GM23338 (cell line): ENCODE data around the gene SPOCK2. TPM values are rescaled to one million over a fixed set of nuclear protein-coding genes. Genes with fewer than 3 reads are reported as not detected.

Experiments used
- ATAC-seq: fragments of 200-7000 bp; cut with Tn5 transposase; 3 replicates; pipeline ENCODE4 v1.9.1; 2020
- DNase-seq: peaks from one replicate; pipeline ENCODE4 v3.0.0-alpha.2; 2015; ENCODE audit warnings: low spot score
- H2AFZ ChIP-seq: fragments of 200-600 bp; sonication (generic); 2 replicates; pipeline ENCODE4 v1.8.0; 2016; ENCODE audit warnings: antibody characterized with exemption, mild to moderate bottlenecking, moderate library complexity
- H3F3A ChIP-seq: fragments of 200-600 bp; sonication (generic); replicated peaks from 2 replicates; pipeline ENCODE4 v1.8.0; 2017; ENCODE audit warnings: antibody characterized with exemption, mixed run types, low read depth
- H3K27ac ChIP-seq: fragments of 200-600 bp; sonication (generic); 2 replicates; pipeline ENCODE4 v1.6.1; 2016; ENCODE audit warnings: low read depth
- H3K27me3 ChIP-seq: fragments of 200-600 bp; sonication (generic); 2 replicates; pipeline ENCODE4 v1.8.0; 2016; ENCODE audit warnings: mild to moderate bottlenecking, mixed run types, moderate library complexity; ENCODE audit not compliant: insufficient read depth
- H3K36me3 ChIP-seq: fragments of 200-600 bp; sonication (generic); 2 replicates; pipeline ENCODE4 v1.8.0; 2016; ENCODE audit warnings: mild to moderate bottlenecking; ENCODE audit not compliant: insufficient read depth
- H3K4me1 ChIP-seq: fragments of 200-600 bp; sonication (generic); 2 replicates; pipeline ENCODE4 v1.8.0; 2016; ENCODE audit warnings: mild to moderate bottlenecking, moderate library complexity; ENCODE audit not compliant: insufficient read depth
- H3K4me2 ChIP-seq: fragments of 200-600 bp; sonication (generic); 2 replicates; pipeline ENCODE4 v1.7.1; 2017; ENCODE audit warnings: mixed run types
- H3K4me3 ChIP-seq: fragments of 200-600 bp; sonication (generic); 2 replicates; pipeline ENCODE4 v1.6.1; 2016; ENCODE audit warnings: mixed run types
- H3K79me2 ChIP-seq: fragments of 200-600 bp; sonication (generic); replicated peaks from 2 replicates; pipeline ENCODE4 v1.8.0; 2017; ENCODE audit warnings: mild to moderate bottlenecking; ENCODE audit not compliant: insufficient read depth
- H3K9me2 ChIP-seq: fragments of 200-600 bp; sonication (generic); 2 replicates; pipeline ENCODE4 v1.8.0; 2017; ENCODE audit not compliant: insufficient read depth
- H4K20me1 ChIP-seq: fragments of 200-600 bp; sonication (generic); replicated peaks from 2 replicates; pipeline ENCODE4 v1.8.0; 2017; ENCODE audit warnings: mild to moderate bottlenecking; ENCODE audit not compliant: insufficient read depth
- H3K27ac Mint-ChIP-seq: 2 replicates; pipeline ENCODE4 v1.8.0; 2020; ENCODE audit warnings: inconsistent platforms, mild to moderate bottlenecking, moderate library complexity, mixed read lengths
- H3K27me3 Mint-ChIP-seq: 3 replicates; pipeline ENCODE4 v1.8.0; 2022; ENCODE audit warnings: low read depth, mild to moderate bottlenecking, moderate library complexity, mixed read lengths, inconsistent platforms; ENCODE audit not compliant: insufficient read depth, poor library complexity
- H3K36me3 Mint-ChIP-seq: 3 replicates; pipeline ENCODE4 v1.8.0; 2021; ENCODE audit warnings: low read depth, mild to moderate bottlenecking, inconsistent platforms, moderate library complexity, mixed read lengths
- H3K4me1 Mint-ChIP-seq: 3 replicates; pipeline ENCODE4 v1.8.0; 2020; ENCODE audit warnings: mild to moderate bottlenecking, inconsistent platforms, mixed read lengths
- H3K4me3 Mint-ChIP-seq: 3 replicates; pipeline ENCODE4 v1.8.0; 2021; ENCODE audit warnings: moderate library complexity, mild to moderate bottlenecking, inconsistent platforms, mixed read lengths
- H3K9me3 Mint-ChIP-seq: 3 replicates; pipeline ENCODE4 v1.8.0; 2020; ENCODE audit warnings: moderate library complexity, mild to moderate bottlenecking, inconsistent platforms, mixed read lengths
- CREB1 ChIP-seq: fragments of 250-450 bp; sonication (Bioruptor Pico); IDR thresholded peaks from 2 replicates; pipeline ENCODE4 v1.5.0; 2020; ENCODE audit warnings: low read depth, mild to moderate bottlenecking, moderate library complexity
- EZH2 ChIP-seq: fragments of 200-600 bp; sonication (generic); IDR thresholded peaks from one replicate; pipeline ENCODE4 v1.8.0; 2017; ENCODE audit warnings: antibody characterized with exemption, mild to moderate bottlenecking, low read depth; ENCODE audit not compliant: unreplicated experiment
- NANOG ChIP-seq: IDR thresholded peaks from 2 replicates; pipeline ENCODE4 v1.6.1; 2016; ENCODE audit warnings: antibody characterized with exemption, borderline replicate concordance
- STAT1 ChIP-seq: IDR thresholded peaks from one replicate; pipeline ENCODE4 v1.6.1; 2016; ENCODE audit warnings: antibody characterized with exemption; ENCODE audit not compliant: unreplicated experiment
- polyA plus RNA-seq: library from polyadenylated mRNA; unstranded; fragments of >200 nt; fragmentation: Nextera tagmentation; extraction: Ambion mirVana; gene quantifications from 2 replicates; pipeline ENCODE4 v1.2.1, GENCODE V29; 2016
- total RNA-seq: library from RNA; depleted of rRNA; stranded (reverse); fragments of >200 nt; shearing (Covaris generic); gene quantifications from 2 replicates; pipeline ENCODE4 v1.2.3, GENCODE V29; 2014
- TF ChIP-seq, protein P1 (sequence below): IDR thresholded peaks from one replicate; pipeline ENCODE4 v1.6.1; 2018; ENCODE audit warnings: antibody characterized with exemption; ENCODE audit not compliant: unreplicated experiment
- TF ChIP-seq, protein P2 (sequence below): IDR thresholded peaks from 2 replicates; pipeline ENCODE4 v1.6.1; 2016; ENCODE audit warnings: antibody characterized with exemption
- TF ChIP-seq, protein P3 (sequence below), 2 experiments: fragments of 200-600 bp in 1 of 2; sonication (generic) in 1 of 2; conservative IDR thresholded peaks; 2 replicates each; pipeline versions ENCODE4 v1.5.1 to v1.6.1; 2016 to 2017; ENCODE audit warnings: antibody characterized with exemption in 2 of 2, low read depth in 2 of 2, mild to moderate bottlenecking in 2 of 2, moderate library complexity in 1 of 2

SPOCK2 gene
- total and polyA plus RNA-seq, 2 experiments from 2014 or later = 1.3 to 3.6 TPM

DNA sequence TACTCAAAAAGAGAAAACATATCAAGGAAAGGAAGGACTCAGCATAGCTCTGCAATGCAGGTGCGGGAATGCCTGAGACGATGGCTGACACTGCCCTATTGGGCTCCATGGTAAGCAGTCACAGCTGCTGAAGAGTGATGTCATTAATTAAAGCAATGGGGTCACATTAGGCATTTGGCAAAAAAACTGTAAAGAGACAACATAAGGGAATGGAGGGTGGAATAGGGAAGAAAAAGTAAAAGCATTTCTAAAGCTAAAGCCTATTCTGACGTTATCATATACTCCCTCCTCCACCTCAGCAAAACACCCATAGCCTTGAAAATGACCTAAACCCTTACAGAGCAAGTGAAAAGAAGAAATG lies 38.5 kb upstream of the SPOCK2 start:
- Histone ChIP-seq H3F3A (no peaks in the 10 kb centered on the region), H3K36me3 (no peaks in the 10 kb centered on the region), H3K9me2 (no peaks in the 10 kb centered on the region), H3K27me3 (no peaks in the 10 kb centered on the region), H3K79me2 (no peaks in the 10 kb centered on the region), H3K4me3 (no peak overlapping the region), H3K4me2 (no peak overlapping the region), H3K4me1 (peaks cover 12% of the 10 kb centered on the region; the same call in 1 of the 2 replicates), H4K20me1 (no peaks in the 10 kb centered on the region), H3K27ac (peak overlapping the region; percentile 10; the same call in 1 of the 2 replicates), H2AFZ (no peak overlapping the region)
- Mint-ChIP-seq H3K36me3 (no peaks in the 10 kb centered on the region), H3K27ac (peak overlapping the region; percentile 17), H3K4me3 (no peak overlapping the region), H3K27me3 (peaks cover 3% of the 10 kb centered on the region), H3K9me3 (no peaks in the 10 kb centered on the region), H3K4me1 (peaks cover 13% of the 10 kb centered on the region)
- ATAC-seq (peak; percentile 80), DNase-seq (no peak)
- TF ChIP-seq CREB1 (CRISPR knock-in tag) (peak; percentile 57), STAT1 (no peak), NANOG (no peak)
- TF ChIP-seq, protein P1, sequence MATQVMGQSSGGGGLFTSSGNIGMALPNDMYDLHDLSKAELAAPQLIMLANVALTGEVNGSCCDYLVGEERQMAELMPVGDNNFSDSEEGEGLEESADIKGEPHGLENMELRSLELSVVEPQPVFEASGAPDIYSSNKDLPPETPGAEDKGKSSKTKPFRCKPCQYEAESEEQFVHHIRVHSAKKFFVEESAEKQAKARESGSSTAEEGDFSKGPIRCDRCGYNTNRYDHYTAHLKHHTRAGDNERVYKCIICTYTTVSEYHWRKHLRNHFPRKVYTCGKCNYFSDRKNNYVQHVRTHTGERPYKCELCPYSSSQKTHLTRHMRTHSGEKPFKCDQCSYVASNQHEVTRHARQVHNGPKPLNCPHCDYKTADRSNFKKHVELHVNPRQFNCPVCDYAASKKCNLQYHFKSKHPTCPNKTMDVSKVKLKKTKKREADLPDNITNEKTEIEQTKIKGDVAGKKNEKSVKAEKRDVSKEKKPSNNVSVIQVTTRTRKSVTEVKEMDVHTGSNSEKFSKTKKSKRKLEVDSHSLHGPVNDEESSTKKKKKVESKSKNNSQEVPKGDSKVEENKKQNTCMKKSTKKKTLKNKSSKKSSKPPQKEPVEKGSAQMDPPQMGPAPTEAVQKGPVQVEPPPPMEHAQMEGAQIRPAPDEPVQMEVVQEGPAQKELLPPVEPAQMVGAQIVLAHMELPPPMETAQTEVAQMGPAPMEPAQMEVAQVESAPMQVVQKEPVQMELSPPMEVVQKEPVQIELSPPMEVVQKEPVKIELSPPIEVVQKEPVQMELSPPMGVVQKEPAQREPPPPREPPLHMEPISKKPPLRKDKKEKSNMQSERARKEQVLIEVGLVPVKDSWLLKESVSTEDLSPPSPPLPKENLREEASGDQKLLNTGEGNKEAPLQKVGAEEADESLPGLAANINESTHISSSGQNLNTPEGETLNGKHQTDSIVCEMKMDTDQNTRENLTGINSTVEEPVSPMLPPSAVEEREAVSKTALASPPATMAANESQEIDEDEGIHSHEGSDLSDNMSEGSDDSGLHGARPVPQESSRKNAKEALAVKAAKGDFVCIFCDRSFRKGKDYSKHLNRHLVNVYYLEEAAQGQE = no peak
- TF ChIP-seq, protein P2, sequence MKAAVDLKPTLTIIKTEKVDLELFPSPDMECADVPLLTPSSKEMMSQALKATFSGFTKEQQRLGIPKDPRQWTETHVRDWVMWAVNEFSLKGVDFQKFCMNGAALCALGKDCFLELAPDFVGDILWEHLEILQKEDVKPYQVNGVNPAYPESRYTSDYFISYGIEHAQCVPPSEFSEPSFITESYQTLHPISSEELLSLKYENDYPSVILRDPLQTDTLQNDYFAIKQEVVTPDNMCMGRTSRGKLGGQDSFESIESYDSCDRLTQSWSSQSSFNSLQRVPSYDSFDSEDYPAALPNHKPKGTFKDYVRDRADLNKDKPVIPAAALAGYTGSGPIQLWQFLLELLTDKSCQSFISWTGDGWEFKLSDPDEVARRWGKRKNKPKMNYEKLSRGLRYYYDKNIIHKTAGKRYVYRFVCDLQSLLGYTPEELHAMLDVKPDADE = no peak

DNA sequence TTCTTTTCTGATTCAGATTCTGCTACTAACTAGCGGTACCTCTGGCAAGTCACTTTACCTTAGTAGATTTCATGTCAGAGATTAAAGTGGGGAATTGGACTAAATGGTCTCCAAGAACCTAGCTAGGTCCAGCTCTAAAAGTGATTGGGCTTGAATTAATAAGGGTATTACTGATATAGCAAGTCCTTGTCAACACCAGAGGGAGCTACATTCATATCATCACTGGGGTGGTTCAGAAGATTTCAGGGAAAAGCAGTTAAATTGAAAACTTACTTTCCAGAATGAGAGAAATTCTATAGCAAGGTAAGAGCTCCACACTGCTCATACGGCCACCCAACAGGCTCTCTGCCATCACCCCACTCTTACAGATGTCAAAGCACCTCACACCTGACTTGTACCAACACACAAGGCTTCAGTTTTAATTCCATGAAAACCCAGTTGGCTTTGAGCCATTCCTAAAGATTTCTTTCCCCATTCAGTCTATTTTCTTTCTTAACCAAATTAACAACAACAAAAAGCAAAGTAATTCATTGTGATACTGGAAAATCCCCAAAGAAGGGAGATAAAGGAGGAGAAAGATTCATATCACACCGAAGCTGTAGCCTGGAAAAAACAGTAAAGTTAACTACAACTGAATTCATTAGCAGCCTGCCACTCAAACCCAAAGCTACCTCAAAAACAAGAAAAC lies 38.0 kb upstream of the SPOCK2 start:
- H3K4me2 ChIP-seq = no peak overlapping the region
- no peaks in the 10 kb centered on the region for H3K36me3 ChIP-seq
- peak overlapping the region; percentile 10; the same call in 1 of the 2 replicates for H3K27ac ChIP-seq
- H3K4me1 ChIP-seq = peaks cover 12% of the 10 kb centered on the region; the same call in 1 of the 2 replicates
- no peak overlapping the region for H3K4me3 Mint-ChIP-seq
- ATAC-seq (peak; percentile 61), DNase-seq (peak; percentile 70)
- H3K9me3 Mint-ChIP-seq = no peaks in the 10 kb centered on the region
- H3K79me2 ChIP-seq = no peaks in the 10 kb centered on the region
- no peaks in the 10 kb centered on the region for H3F3A ChIP-seq
- no peaks in the 10 kb centered on the region for H3K27me3 ChIP-seq
- peaks cover 3% of the 10 kb centered on the region for H3K27me3 Mint-ChIP-seq
- H3K4me1 Mint-ChIP-seq = peaks cover 13% of the 10 kb centered on the region
- H3K27ac Mint-ChIP-seq = peak overlapping the region; percentile 17
- no peaks in the 10 kb centered on the region for H3K9me2 ChIP-seq
- H4K20me1 ChIP-seq = no peaks in the 10 kb centered on the region
- no peak overlapping the region for H2AFZ ChIP-seq
- H3K4me3 ChIP-seq = no peak overlapping the region
- peaks cover 3% of the 10 kb centered on the region; the same call in 1 of the 3 replicates for H3K36me3 Mint-ChIP-seq
- no peak for TF ChIP-seq EZH2
- TF ChIP-seq, protein P3, sequence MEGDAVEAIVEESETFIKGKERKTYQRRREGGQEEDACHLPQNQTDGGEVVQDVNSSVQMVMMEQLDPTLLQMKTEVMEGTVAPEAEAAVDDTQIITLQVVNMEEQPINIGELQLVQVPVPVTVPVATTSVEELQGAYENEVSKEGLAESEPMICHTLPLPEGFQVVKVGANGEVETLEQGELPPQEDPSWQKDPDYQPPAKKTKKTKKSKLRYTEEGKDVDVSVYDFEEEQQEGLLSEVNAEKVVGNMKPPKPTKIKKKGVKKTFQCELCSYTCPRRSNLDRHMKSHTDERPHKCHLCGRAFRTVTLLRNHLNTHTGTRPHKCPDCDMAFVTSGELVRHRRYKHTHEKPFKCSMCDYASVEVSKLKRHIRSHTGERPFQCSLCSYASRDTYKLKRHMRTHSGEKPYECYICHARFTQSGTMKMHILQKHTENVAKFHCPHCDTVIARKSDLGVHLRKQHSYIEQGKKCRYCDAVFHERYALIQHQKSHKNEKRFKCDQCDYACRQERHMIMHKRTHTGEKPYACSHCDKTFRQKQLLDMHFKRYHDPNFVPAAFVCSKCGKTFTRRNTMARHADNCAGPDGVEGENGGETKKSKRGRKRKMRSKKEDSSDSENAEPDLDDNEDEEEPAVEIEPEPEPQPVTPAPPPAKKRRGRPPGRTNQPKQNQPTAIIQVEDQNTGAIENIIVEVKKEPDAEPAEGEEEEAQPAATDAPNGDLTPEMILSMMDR (conservative IDR thresholded peaks at IDR 0.05; ENCODE audit: low read depth in 2 of 2) = peak; percentile 66 to 70
